CD4-positive, alpha-beta T cell treated with Interleukin-15 for 1 hour (primary cell): ENCODE data around the gene PLBD1.

Source experiments
- DNase-seq: peaks from one replicate; pipeline ENCODE4 v3.0.0-alpha.2; 2020

The PLBD1 gene

GRCh38 chr12:14482361-14482760, 85.3 kb downstream of the PLBD1 start:
- DNase-seq = no peak

GRCh38 chr12:14481201-14481600, 86.5 kb downstream of the PLBD1 start:
- DNase-seq = no peak

- DNase-seq = no peak
Observed at GRCh38 chr12:14479004-14479403, 88.7 kb downstream of the PLBD1 start.

- no peak for DNase-seq
Observed at GRCh38 chr12:14473707-14474287, 93.9 kb downstream of the PLBD1 start.

GRCh38 chr12:14471497-14471896, 96.2 kb downstream of the PLBD1 start:
- DNase-seq = no peak

- DNase-seq = no peak
Observed at GRCh38 chr12:14460212-14460841, 107.4 kb downstream of the PLBD1 start.

- DNase-seq = peak; percentile 30
Observed at GRCh38 chr12:14454098-14454907, 113.4 kb downstream of the PLBD1 start.
